Activated CD8-positive, alpha-beta T cell treated with anti-CD3 and anti-CD28 coated beads for 36 hours (primary cell): ENCODE measurements around the gene SARM1. TPM values are rescaled to one million over a fixed set of nuclear protein-coding genes. Genes with fewer than 3 reads are reported as not detected.
A peak's percentile ranks its signal among the peaks of the same experiment; 100 is the strongest.

Experiments used
- ATAC-seq: fragments of 200-7000 bp; cut with Tn5 transposase; one replicate; pipeline ENCODE4 v1.10.0; 2021; ENCODE audit warnings: mild to moderate bottlenecking, moderate library complexity
- CTCF ChIA-PET: fragments of 350-600 bp; sonication (Branson Sonifier 250); formaldehyde crosslinking; loops from one replicate; lab custom pipeline; 2021; ENCODE audit warnings: antibody characterized with exemption; lab: Charles Lee
- POLR2A ChIA-PET: fragments of 350-600 bp; sonication (Branson Sonifier 250); formaldehyde crosslinking; loops from one replicate; lab custom pipeline; 2021; ENCODE audit warnings: antibody characterized with exemption; lab: Charles Lee
- DNase-seq: peaks from one replicate; pipeline ENCODE4 v3.0.0-alpha.2; 2020
- H3K27ac Mint-ChIP-seq: one replicate; pipeline ENCODE4 v1.8.0; 2021; ENCODE audit warnings: mild to moderate bottlenecking, mixed read lengths
- H3K27me3 Mint-ChIP-seq: one replicate; pipeline ENCODE4 v1.8.0; 2021; ENCODE audit warnings: mixed read lengths
- H3K36me3 Mint-ChIP-seq: one replicate; pipeline ENCODE4 v1.8.0; 2021; ENCODE audit warnings: low read depth, mixed read lengths
- H3K4me1 Mint-ChIP-seq: one replicate; pipeline ENCODE4 v1.8.0; 2021; ENCODE audit warnings: low read depth, mixed read lengths
- H3K4me3 Mint-ChIP-seq: one replicate; pipeline ENCODE4 v1.8.0; 2021; ENCODE audit warnings: mild to moderate bottlenecking, moderate library complexity, mixed read lengths
- H3K9me3 Mint-ChIP-seq: one replicate; pipeline ENCODE4 v1.8.0; 2021; ENCODE audit warnings: mixed read lengths
- CTCF ChIP-seq: fragments of 200-600 bp; IDR thresholded peaks from one replicate; pipeline ENCODE4 v1.8.0; 2022; ENCODE audit warnings: antibody characterized with exemption, mild to moderate bottlenecking
- intact Hi-C: fragments of 100-400 bp; cut with micrococcal nuclease; formaldehyde crosslinking; loops from one replicate; pipeline ENCODE4 v1.10.0; 2022
- total RNA-seq, 2 experiments: library from RNA; stranded (reverse); gene quantifications; one replicate each; pipeline ENCODE4 v1.2.3, GENCODE V29; 2021

Gene SARM1
- total RNA-seq: 10 to 100 TPM; 16.7 to 19.8 TPM

GRCh38 chr17:28371245-28372202 is at the start of gene SARM1:
Gene SARM1 (plus strand): TSS chr17:28371694. CDS start chr17:28372033, 339 bp downstream.
- peak; percentile 97 for DNase-seq
- Mint-ChIP-seq H3K27ac (peak within 1 kb of the TSS; percentile 86), H3K4me1 (peaks cover 20% of the 10 kb centered on the region), H3K27me3 (no peaks in the 10 kb centered on the region), H3K9me3 (no peaks in the 10 kb centered on the region), H3K36me3 (peaks cover 9% of the 10 kb centered on the region), H3K4me3 (peak within 1 kb of the TSS; percentile 84)
- ChIA-PET POLR2A (interaction anchor here (0.6 to 5.5 kb wide), 6 partner anchors 9 to 190 kb away, joined by 3 to 35 read pairs (median 6); partner anchors contain the start of gene POLDIP2), CTCF (interaction anchor here (1.4 to 1.7 kb wide), 2 partner anchors 13 to 43 kb away, joined by 3 to 4 read pairs; no protein-coding TSS in a partner anchor)
- no peak for TF ChIP-seq CTCF
- ATAC-seq: peak; percentile 95
- intact Hi-C loops: no loop called here

GRCh38 chr17:28324267-28324745 is 47.2 kb upstream of the SARM1 start:
- no peaks in the 10 kb centered on the region for H3K27me3 Mint-ChIP-seq
- TF ChIP-seq CTCF: no peak
- intact Hi-C loops: no loop called here
- no peak overlapping the region for H3K4me3 Mint-ChIP-seq
- no peak overlapping the region for H3K27ac Mint-ChIP-seq
- ATAC-seq: no peak
- ChIA-PET CTCF (no interaction called here), POLR2A (interaction anchor here (1.0 kb wide), 1 partner anchor 75 kb away, joined by 3 read pairs; no protein-coding TSS in a partner anchor)
- H3K36me3 Mint-ChIP-seq: peaks cover 45% of the 10 kb centered on the region
- no peak for DNase-seq
- H3K9me3 Mint-ChIP-seq: no peaks in the 10 kb centered on the region
- peaks cover 35% of the 10 kb centered on the region for H3K4me1 Mint-ChIP-seq

GRCh38 chr17:28324781-28325180 is 46.7 kb upstream of the SARM1 start:
- H3K4me1 Mint-ChIP-seq: peaks cover 35% of the 10 kb centered on the region
- H3K4me3 Mint-ChIP-seq: no peak overlapping the region
- no peak overlapping the region for H3K27ac Mint-ChIP-seq
- CTCF ChIA-PET: no interaction called here
- POLR2A ChIA-PET: interaction anchor here (1.0 to 1.9 kb wide), 2 partner anchors 10 to 75 kb away, joined by 3 to 11 read pairs; partner anchors contain the start of genes IFT20 and TNFAIP1
- intact Hi-C loops: no loop called here
- ATAC-seq: no peak
- peaks cover 40% of the 10 kb centered on the region for H3K36me3 Mint-ChIP-seq
- H3K27me3 Mint-ChIP-seq: no peaks in the 10 kb centered on the region
- no peak for TF ChIP-seq CTCF
- DNase-seq: no peak
- H3K9me3 Mint-ChIP-seq: no peaks in the 10 kb centered on the region

- ATAC-seq (no peak), DNase-seq (no peak)
- TF ChIP-seq CTCF: no peak
- ChIA-PET CTCF (interaction anchor here (1.1 kb wide), 2 partner anchors 10 to 18 kb away, joined by 3 read pairs; partner anchors contain the start of genes IFT20 and TNFAIP1), POLR2A (interaction anchor here (0.5 to 1.9 kb wide), 3 partner anchors 10 to 121 kb away, joined by 3 to 11 read pairs (median 3); partner anchors contain the start of genes IFT20 and TNFAIP1)
- H3K4me1 Mint-ChIP-seq: peaks cover 31% of the 10 kb centered on the region
- peaks cover 36% of the 10 kb centered on the region for H3K36me3 Mint-ChIP-seq
- no peak overlapping the region for H3K27ac Mint-ChIP-seq
- intact Hi-C loops: no loop called here
- H3K9me3 Mint-ChIP-seq: no peaks in the 10 kb centered on the region
- H3K27me3 Mint-ChIP-seq: no peaks in the 10 kb centered on the region
- H3K4me3 Mint-ChIP-seq: no peak overlapping the region
These were observed 46.3 kb upstream of the SARM1 start for GRCh38 chr17:28325211-28325610.
